Measurements from ENCODE around the gene MCC. TPM values are rescaled to one million over a fixed set of nuclear protein-coding genes. Genes with fewer than 3 reads are reported as not detected.

MCC gene
- polyA plus RNA-seq, 1 donor (not counting 4 experiments of a cell fraction or from before 2014, with no cell fraction given): 24.6 TPM

GRCh38 chr5:113296676-113297075, 191.6 kb downstream of the MCC start:
- peak; percentile 5 for FAIRE-seq
- no peaks in the 10 kb centered on the region for H4K20me1 ChIP-seq (ENCODE audit: control insufficient read depth, extremely low read depth, insufficient read depth, low read length)
- peaks cover 0 to 2% of the 10 kb centered on the region in 2 experiments for H3K36me3 ChIP-seq (ENCODE audit: control insufficient read depth in 2 of 2, extremely low read depth in 1 of 2, insufficient read depth in 2 of 2, low read length in 2 of 2)
- no peaks in the 10 kb centered on the region for H3K9me3 ChIP-seq (ENCODE audit: control insufficient read depth, low read depth, low read length)
- no peak overlapping the region for H3K4me3 ChIP-seq (ENCODE audit: control insufficient read depth in 2 of 3, extremely low read depth in 1 of 3, insufficient read depth in 2 of 3, low read depth in 1 of 3, low read length in 3 of 3)
- dilution Hi-C loops (cut with MboI; ENCODE audit: extremely low pct_ligation_motif_present, low sequenced_read_pairs): no loop called here
- no peak overlapping the region for H3K27ac ChIP-seq (ENCODE audit: control insufficient read depth, insufficient read depth, low read length)
- no peaks in the 10 kb centered on the region for H3K9me1 ChIP-seq (ENCODE audit: control insufficient read depth, extremely low read depth, insufficient read depth, low read length)
- DNase-seq (ENCODE audit: low read depth, low spot score): no peak
- H2AFZ ChIP-seq (ENCODE audit: control insufficient read depth, low read length): no peak overlapping the region
- no peaks in the 10 kb centered on the region for H3K27me3 ChIP-seq (ENCODE audit: control insufficient read depth, extremely low read depth, insufficient read depth, low read length)
- TF ChIP-seq CTCF (optimal IDR thresholded peaks at IDR 0.05 in 1 of 3, IDR thresholded peaks at IDR 0.05 in 1 of 3, conservative IDR thresholded peaks at IDR 0.05 in 1 of 3; ENCODE audit: extremely low read depth in 1 of 3, insufficient read depth in 2 of 3, low read length in 3 of 3) (no peak), EZH2 (IDR thresholded peaks at IDR 0.05; ENCODE audit: low read length) (no peak)
- peaks cover 22% of the 10 kb centered on the region for H3K4me1 ChIP-seq (ENCODE audit: control insufficient read depth, extremely low read depth, insufficient read depth, low read length)
- H3K4me2 ChIP-seq (ENCODE audit: control insufficient read depth, extremely low read depth, insufficient read depth, low read depth, low read length): no peak overlapping the region
- no peak overlapping the region for H3K9ac ChIP-seq (ENCODE audit: control insufficient read depth, extremely low read depth, insufficient read depth, low read length)
- H3K79me2 ChIP-seq (ENCODE audit: control insufficient read depth, insufficient read depth, low read length): peaks cover 27% of the 10 kb centered on the region

GRCh38 chr5:113295111-113295539, 193.1 kb downstream of the MCC start:
- no peaks in the 10 kb centered on the region for H4K20me1 ChIP-seq (ENCODE audit: control insufficient read depth, extremely low read depth, insufficient read depth, low read length)
- DNase-seq (ENCODE audit: low read depth, low spot score) (no peak), FAIRE-seq (peak; percentile 26)
- no peaks in the 10 kb centered on the region for H3K9me3 ChIP-seq (ENCODE audit: control insufficient read depth, low read depth, low read length)
- H3K27ac ChIP-seq (ENCODE audit: control insufficient read depth, insufficient read depth, low read length): peak overlapping the region; percentile 85
- peak overlapping the region; percentile 46 to 86 (median 63) for H3K4me3 ChIP-seq (ENCODE audit: control insufficient read depth in 2 of 3, extremely low read depth in 1 of 3, insufficient read depth in 2 of 3, low read depth in 1 of 3, low read length in 3 of 3)
- peaks cover 22% of the 10 kb centered on the region for H3K4me1 ChIP-seq (ENCODE audit: control insufficient read depth, extremely low read depth, insufficient read depth, low read length)
- H3K79me2 ChIP-seq (ENCODE audit: control insufficient read depth, insufficient read depth, low read length): peaks cover 43% of the 10 kb centered on the region
- TF ChIP-seq EZH2 (IDR thresholded peaks at IDR 0.05; ENCODE audit: low read length): no peak
- no peak for TF ChIP-seq CTCF (optimal IDR thresholded peaks at IDR 0.05 in 1 of 3, IDR thresholded peaks at IDR 0.05 in 1 of 3, conservative IDR thresholded peaks at IDR 0.05 in 1 of 3; ENCODE audit: extremely low read depth in 1 of 3, insufficient read depth in 2 of 3, low read length in 3 of 3)
- dilution Hi-C loops (cut with MboI; ENCODE audit: extremely low pct_ligation_motif_present, low sequenced_read_pairs): no loop called here
- peak overlapping the region; percentile 85 for H3K4me2 ChIP-seq (ENCODE audit: control insufficient read depth, extremely low read depth, insufficient read depth, low read depth, low read length)
- no peaks in the 10 kb centered on the region for H3K36me3 ChIP-seq (ENCODE audit: control insufficient read depth in 2 of 2, extremely low read depth in 1 of 2, insufficient read depth in 2 of 2, low read length in 2 of 2)
- no peaks in the 10 kb centered on the region for H3K9me1 ChIP-seq (ENCODE audit: control insufficient read depth, extremely low read depth, insufficient read depth, low read length)
- peak overlapping the region; percentile 90 for H3K9ac ChIP-seq (ENCODE audit: control insufficient read depth, extremely low read depth, insufficient read depth, low read length)
- no peaks in the 10 kb centered on the region for H3K27me3 ChIP-seq (ENCODE audit: control insufficient read depth, extremely low read depth, insufficient read depth, low read length)
- H2AFZ ChIP-seq (ENCODE audit: control insufficient read depth, low read length): peak overlapping the region; percentile 28
